Measurements from ENCODE around the gene IGSF21.

GRCh38 chr1:18109058-18109755 lies 1.6 kb downstream of the IGSF21 start:
- no peak for TF ChIP-seq CTCF (IDR thresholded peaks at IDR 0.05; ENCODE audit: low read depth, low read length, missing input control)
- TF ChIP-seq YY1 (IDR thresholded peaks at IDR 0.05): no peak
- no peak for TF ChIP-seq JUND (IDR thresholded peaks at IDR 0.05)
- TF ChIP-seq MAX (IDR thresholded peaks at IDR 0.05): no peak
- TF ChIP-seq GABPA (IDR thresholded peaks at IDR 0.05 in 1 of 2, conservative IDR thresholded peaks at IDR 0.05 in 1 of 2): no peak
- no peak for TF ChIP-seq RAD21 (IDR thresholded peaks at IDR 0.05)
- TF ChIP-seq REST (IDR thresholded peaks at IDR 0.05): no peak
- no peak for TF ChIP-seq SP1 (IDR thresholded peaks at IDR 0.05)

Data from liver (tissue), 3 donors.